Activated CD4-positive, alpha-beta T cell treated with anti-CD3 and anti-CD28 coated beads for 36 hours (primary cell): ENCODE measurements around the gene FRMD3. TPM values are rescaled to one million over a fixed set of nuclear protein-coding genes. Genes with fewer than 3 reads are reported as not detected.

Experiments used
- ATAC-seq: fragments of 200-7000 bp; cut with Tn5 transposase; one replicate; pipeline ENCODE4 v1.10.0; 2021; ENCODE audit warnings: mild to moderate bottlenecking, moderate library complexity
- CTCF ChIA-PET: fragments of 350-600 bp; sonication (Branson Sonifier 250); formaldehyde crosslinking; loops from one replicate; lab custom pipeline; 2021; ENCODE audit warnings: antibody characterized with exemption; lab: Charles Lee
- POLR2A ChIA-PET: fragments of 350-600 bp; sonication (Branson Sonifier 250); formaldehyde crosslinking; loops from one replicate; lab custom pipeline; 2021; ENCODE audit warnings: antibody characterized with exemption, inconsistent platforms; lab: Charles Lee
- DNase-seq: peaks from one replicate; pipeline ENCODE4 v3.0.0-alpha.2; 2020
- H3K27ac Mint-ChIP-seq: one replicate; pipeline ENCODE4 v1.8.0; 2021; ENCODE audit warnings: mixed read lengths
- H3K27me3 Mint-ChIP-seq: one replicate; pipeline ENCODE4 v1.8.0; 2021; ENCODE audit warnings: mixed read lengths
- H3K36me3 Mint-ChIP-seq: one replicate; pipeline ENCODE4 v1.8.0; 2021; ENCODE audit warnings: low read depth, mixed read lengths
- H3K4me1 Mint-ChIP-seq: one replicate; pipeline ENCODE4 v1.8.0; 2021; ENCODE audit warnings: mixed read lengths
- H3K4me3 Mint-ChIP-seq: one replicate; pipeline ENCODE4 v1.8.0; 2021; ENCODE audit warnings: mild to moderate bottlenecking, moderate library complexity, mixed read lengths
- H3K9me3 Mint-ChIP-seq: one replicate; pipeline ENCODE4 v1.8.0; 2021; ENCODE audit warnings: low read depth, mixed read lengths
- intact Hi-C, 2 experiments: fragments of 100-400 bp; cut with DNase I in 1 of 2; cut with micrococcal nuclease in 1 of 2; formaldehyde crosslinking; loops; one replicate each; pipeline versions ENCODE4 v1.14.2 to v1.15.1; 2022 to 2024; cut with DNase I, micrococcal nuclease
- total RNA-seq, 2 experiments: library from RNA; stranded (reverse); gene quantifications; one replicate each; pipeline ENCODE4 v1.2.3, GENCODE V29; 2021

FRMD3 gene
- total RNA-seq, 2 experiments from 2014 or later = 0.35 to 0.46 TPM

DNA sequence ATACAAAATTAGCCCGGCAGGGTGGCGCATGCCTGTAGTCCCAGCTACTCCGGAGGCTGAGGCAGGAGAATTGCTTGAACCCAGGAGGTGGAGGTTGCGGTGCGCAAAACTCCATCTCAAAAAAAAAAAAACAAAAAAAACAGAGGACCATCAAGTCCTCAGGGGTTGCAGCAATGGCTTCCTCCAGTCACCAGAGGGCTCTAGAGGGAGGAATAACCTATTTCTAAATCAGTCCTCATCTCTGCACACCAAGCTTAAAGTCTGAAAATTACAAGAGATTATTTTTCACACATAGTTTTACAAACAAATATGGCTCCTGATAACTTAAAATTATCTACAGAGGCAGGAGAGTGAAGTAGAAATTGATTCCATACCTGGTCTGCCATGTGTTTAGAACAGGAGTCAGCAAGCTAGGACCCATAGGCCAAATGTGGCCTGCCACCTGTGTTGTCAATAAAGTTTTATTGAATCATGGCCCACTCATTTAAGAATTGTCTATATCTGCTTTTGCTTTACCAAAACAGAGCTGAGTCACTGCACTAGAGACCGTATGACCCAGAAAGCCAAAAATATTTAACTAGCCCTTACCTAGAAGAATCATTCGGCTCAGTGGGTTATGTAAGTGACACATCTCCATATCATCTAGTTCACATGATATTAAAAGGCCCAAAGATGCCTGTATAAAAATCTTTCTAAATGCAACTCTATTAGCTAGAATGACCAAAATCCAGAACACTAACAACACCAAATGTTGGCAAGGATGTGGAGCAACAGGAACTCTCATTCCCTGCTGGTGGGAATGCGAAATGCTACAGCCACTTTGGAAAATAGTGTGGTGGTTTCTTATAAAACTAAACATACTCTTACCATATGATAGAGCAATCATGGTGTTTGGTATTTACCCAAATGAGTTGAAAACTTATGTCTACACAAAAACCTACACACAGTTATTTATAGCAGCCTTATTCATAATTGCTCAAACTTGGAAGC, 207.7 kb downstream of the FRMD3 start:
- CTCF ChIA-PET = interaction anchor here (0.6 to 1.2 kb wide), 3 partner anchors 25 to 958 kb away, joined by 3 to 5 read pairs (median 3); no protein-coding TSS in a partner anchor
- H3K27me3 Mint-ChIP-seq = no peaks in the 10 kb centered on the region
- peaks cover 2% of the 10 kb centered on the region for H3K4me1 Mint-ChIP-seq
- no peak for ATAC-seq
- peak; percentile 14 for DNase-seq
- POLR2A ChIA-PET = no interaction called here
- intact Hi-C loops = loop anchor here (5.0 to 10.0 kb wide), 2 partner anchors 582 to 934 kb away; no protein-coding TSS in a partner anchor
- H3K36me3 Mint-ChIP-seq = peaks cover 3% of the 10 kb centered on the region
- H3K9me3 Mint-ChIP-seq = no peaks in the 10 kb centered on the region
- H3K4me3 Mint-ChIP-seq = no peak overlapping the region
- no peak overlapping the region for H3K27ac Mint-ChIP-seq

DNA sequence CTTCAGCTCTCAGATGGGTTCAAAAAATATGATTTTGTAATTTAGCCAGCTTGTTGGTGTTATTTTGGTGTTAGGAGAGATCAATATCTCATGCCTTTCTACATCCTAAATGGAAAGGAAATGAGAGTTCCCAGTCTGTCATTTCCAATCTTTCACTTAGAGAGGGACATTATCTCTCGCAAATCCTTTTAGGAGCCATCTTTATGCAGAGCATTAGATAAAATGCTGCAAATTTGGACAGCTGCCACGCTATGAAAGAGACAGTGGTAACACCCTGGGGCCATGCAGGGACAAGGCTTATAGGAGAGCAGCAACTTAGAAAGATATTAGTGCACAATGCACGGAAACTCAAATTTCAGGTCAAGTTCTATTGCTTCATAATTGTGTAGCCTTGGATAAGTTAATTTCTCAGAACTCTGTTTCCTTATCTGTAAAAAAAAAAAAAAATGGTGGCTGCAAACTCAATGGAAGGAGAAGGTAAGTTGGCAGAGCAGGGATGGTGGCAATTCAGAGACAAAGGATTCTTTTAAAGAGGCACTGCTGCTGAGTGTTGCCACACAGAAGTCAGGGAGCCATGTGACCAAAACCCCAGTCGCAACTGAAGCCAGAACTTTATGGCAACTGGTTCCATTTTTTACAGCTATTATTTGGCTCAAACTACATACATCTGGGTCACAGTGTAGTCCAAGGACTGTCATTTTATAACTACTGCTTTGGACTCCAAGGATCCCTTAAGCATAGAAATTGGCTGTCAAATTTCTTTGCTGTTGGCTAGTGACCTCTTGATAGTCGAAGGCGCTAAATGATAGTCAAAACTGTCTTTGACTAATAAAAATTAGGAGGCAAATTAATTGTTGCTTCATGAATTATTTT, 210.2 kb downstream of the FRMD3 start:
- Mint-ChIP-seq H3K27me3 (no peaks in the 10 kb centered on the region), H3K4me3 (no peak overlapping the region), H3K27ac (no peak overlapping the region), H3K9me3 (no peaks in the 10 kb centered on the region), H3K36me3 (no peaks in the 10 kb centered on the region), H3K4me1 (no peaks in the 10 kb centered on the region)
- POLR2A ChIA-PET = no interaction called here
- DNase-seq = no peak
- intact Hi-C loops = no loop called here
- CTCF ChIA-PET = interaction anchor here (0.5 kb wide), 2 partner anchors 269 to 323 kb away, joined by 4 read pairs; no protein-coding TSS in a partner anchor
- ATAC-seq = no peak

DNA sequence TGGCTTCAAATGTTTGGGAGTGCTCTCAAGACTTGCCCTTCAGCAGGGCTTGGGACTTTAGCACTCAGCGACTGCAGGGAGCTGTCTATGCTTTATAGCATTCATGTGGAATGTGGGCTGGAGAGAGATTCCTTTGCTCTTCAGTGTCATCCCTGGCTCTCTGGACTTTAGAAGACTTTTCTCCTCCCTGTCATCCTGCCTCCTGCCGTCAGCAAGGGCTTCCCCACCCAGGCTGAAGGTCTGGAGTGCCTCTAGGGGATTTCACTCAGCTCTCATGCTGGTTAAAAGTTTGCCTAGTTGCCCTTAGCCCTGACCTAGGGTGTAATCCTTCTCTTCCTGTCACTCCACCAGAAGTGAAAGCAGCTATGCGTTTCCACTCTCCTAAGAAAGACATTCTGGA, 210.9 kb downstream of the FRMD3 start:
- ChIA-PET CTCF (interaction anchor here (0.5 kb wide), 2 partner anchors 270 to 324 kb away, joined by 4 read pairs; no protein-coding TSS in a partner anchor), POLR2A (no interaction called here)
- no peaks in the 10 kb centered on the region for H3K27me3 Mint-ChIP-seq
- H3K36me3 Mint-ChIP-seq = no peaks in the 10 kb centered on the region
- no peak overlapping the region for H3K4me3 Mint-ChIP-seq
- H3K27ac Mint-ChIP-seq = no peak overlapping the region
- no peak for DNase-seq
- no peaks in the 10 kb centered on the region for H3K4me1 Mint-ChIP-seq
- intact Hi-C loops = no loop called here
- H3K9me3 Mint-ChIP-seq = no peaks in the 10 kb centered on the region
- ATAC-seq = no peak

DNA sequence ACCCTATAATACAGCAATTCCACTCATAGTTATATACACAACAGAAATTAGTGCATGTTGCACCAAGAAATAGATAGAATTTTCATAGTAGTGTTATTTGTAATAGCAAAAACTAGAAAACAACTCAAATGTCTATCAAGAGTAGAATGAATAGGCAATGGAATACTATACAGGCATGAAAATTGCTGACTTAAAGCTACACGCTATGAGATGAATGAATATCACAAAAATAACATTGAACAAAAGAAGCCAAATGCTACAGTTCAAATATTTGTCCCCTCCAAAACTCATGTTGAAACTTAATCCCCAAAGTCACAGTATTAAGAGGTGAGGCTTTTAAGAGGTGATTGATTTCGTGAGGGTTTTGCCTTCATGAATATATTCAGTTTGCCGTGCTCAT, 215.1 kb downstream of the FRMD3 start:
- ChIA-PET POLR2A (no interaction called here), CTCF (interaction anchor here (1.3 kb wide), 1 partner anchor 11 kb away, joined by 5 read pairs; no protein-coding TSS in a partner anchor)
- H3K4me1 Mint-ChIP-seq = no peaks in the 10 kb centered on the region
- intact Hi-C loops = no loop called here
- no peaks in the 10 kb centered on the region for H3K36me3 Mint-ChIP-seq
- ATAC-seq = no peak
- peaks cover 3% of the 10 kb centered on the region for H3K9me3 Mint-ChIP-seq
- DNase-seq = no peak
- H3K4me3 Mint-ChIP-seq = no peak overlapping the region
- no peaks in the 10 kb centered on the region for H3K27me3 Mint-ChIP-seq
- H3K27ac Mint-ChIP-seq = no peak overlapping the region

DNA sequence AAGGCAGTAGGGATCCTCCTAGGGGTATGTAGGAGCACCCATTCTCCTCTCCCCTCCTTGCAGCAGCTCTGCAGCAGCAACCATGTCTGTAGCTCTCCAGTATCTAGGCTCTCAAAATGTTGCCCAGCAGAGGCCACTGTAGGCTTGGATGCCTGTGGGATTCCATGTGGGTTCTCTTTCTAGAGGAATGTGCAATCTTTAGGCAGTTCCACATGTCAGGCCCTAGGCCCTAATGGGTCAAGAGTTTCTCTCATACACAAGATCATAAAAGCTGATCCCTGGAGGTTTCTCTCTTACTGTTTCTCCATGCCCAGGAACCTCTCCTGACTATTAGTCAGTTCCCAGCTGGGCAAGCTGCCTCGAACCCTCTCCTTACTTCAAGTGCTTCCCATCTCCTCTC, 215.8 kb downstream of the FRMD3 start:
- ChIA-PET CTCF (interaction anchor here (0.8 to 1.3 kb wide), 2 partner anchors 12 to 326 kb away, joined by 3 to 5 read pairs; no protein-coding TSS in a partner anchor), POLR2A (no interaction called here)
- DNase-seq (no peak), ATAC-seq (no peak)
- no peaks in the 10 kb centered on the region for H3K4me1 Mint-ChIP-seq
- no peaks in the 10 kb centered on the region for H3K36me3 Mint-ChIP-seq
- no peaks in the 10 kb centered on the region for H3K27me3 Mint-ChIP-seq
- H3K4me3 Mint-ChIP-seq = no peak overlapping the region
- intact Hi-C loops = no loop called here
- H3K27ac Mint-ChIP-seq = no peak overlapping the region
- peaks cover 3% of the 10 kb centered on the region for H3K9me3 Mint-ChIP-seq

DNA sequence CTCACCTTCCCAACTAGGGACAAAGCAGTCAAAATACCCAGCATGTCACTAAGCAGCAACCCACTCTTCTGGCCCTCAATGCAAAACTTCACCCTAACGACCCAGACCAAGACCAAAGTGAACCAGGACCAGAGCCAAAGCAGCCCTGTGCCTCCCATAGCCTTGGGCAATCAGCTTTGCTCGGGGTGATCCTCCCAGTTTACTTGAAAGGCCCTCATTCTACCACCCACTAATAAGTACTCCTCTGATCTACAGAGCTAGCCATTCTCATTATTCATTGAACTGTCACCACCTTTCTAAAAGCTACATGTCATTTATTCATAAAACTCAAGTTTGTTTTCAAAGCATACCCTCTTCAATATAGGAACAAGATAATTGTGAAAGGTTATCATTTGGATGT, 221.0 kb downstream of the FRMD3 start:
- POLR2A ChIA-PET = no interaction called here
- H3K4me3 Mint-ChIP-seq = no peak overlapping the region
- peaks cover 3% of the 10 kb centered on the region for H3K9me3 Mint-ChIP-seq
- no peaks in the 10 kb centered on the region for H3K4me1 Mint-ChIP-seq
- DNase-seq = no peak
- CTCF ChIA-PET = interaction anchor here (0.6 kb wide), 1 partner anchor 19 kb away, joined by 3 read pairs; no protein-coding TSS in a partner anchor
- no peak for ATAC-seq
- no peaks in the 10 kb centered on the region for H3K27me3 Mint-ChIP-seq
- no peak overlapping the region for H3K27ac Mint-ChIP-seq
- H3K36me3 Mint-ChIP-seq = no peaks in the 10 kb centered on the region
- intact Hi-C loops = no loop called here

DNA sequence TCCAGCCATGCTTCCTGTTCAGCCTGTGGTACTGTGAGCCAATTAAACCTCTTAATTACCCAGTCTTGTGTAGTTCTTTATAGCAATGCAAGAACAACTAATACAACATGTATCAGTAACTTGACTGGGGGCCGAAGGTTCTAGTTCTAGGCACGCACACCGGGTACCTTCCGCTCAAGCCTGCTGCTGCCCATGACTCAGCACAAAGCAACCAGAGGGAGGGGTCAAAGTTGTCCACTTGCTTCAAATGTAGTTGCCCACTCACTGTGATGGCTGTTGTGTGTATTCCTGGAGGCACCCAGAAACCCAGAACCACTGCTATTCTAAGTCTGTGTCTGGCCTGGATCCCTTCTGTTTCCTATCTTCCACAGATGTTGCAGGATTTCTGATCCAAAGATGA, 222.6 kb downstream of the FRMD3 start:
- H3K36me3 Mint-ChIP-seq = no peaks in the 10 kb centered on the region
- ChIA-PET POLR2A (no interaction called here), CTCF (no interaction called here)
- H3K27me3 Mint-ChIP-seq = no peaks in the 10 kb centered on the region
- peaks cover 3% of the 10 kb centered on the region for H3K9me3 Mint-ChIP-seq
- H3K4me1 Mint-ChIP-seq = no peaks in the 10 kb centered on the region
- intact Hi-C loops = loop anchor here in 1 of 2 experiments (2.0 kb wide), 1 partner anchor 75 kb away; no protein-coding TSS in a partner anchor
- no peak overlapping the region for H3K4me3 Mint-ChIP-seq
- DNase-seq (no peak), ATAC-seq (no peak)
- no peak overlapping the region for H3K27ac Mint-ChIP-seq

DNA sequence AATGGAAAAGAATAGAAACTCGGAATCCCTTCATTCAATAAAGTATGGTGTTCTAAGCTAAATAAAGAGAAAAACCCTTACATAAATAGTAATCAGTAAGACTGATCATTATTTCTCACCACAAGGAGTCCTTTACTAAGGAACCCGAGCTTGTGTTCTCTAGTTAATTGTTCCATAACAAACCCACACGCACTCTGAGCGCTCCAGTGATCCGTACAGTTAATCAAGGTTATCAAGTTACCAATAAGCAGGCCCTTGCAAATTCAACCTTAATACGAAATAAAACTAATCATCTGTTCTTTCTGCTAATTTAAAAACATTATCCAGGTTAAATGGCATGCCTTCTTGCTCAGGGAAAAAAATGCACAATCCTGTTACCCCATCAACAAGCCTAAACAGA, 224.4 kb downstream of the FRMD3 start:
- no peak for ATAC-seq
- Mint-ChIP-seq H3K27ac (no peak overlapping the region), H3K4me1 (no peaks in the 10 kb centered on the region), H3K4me3 (no peak overlapping the region), H3K9me3 (no peaks in the 10 kb centered on the region), H3K36me3 (no peaks in the 10 kb centered on the region), H3K27me3 (no peaks in the 10 kb centered on the region)
- intact Hi-C loops = loop anchor here in 1 of 2 experiments (2.0 kb wide), 1 partner anchor 77 kb away; no protein-coding TSS in a partner anchor
- CTCF ChIA-PET = interaction anchor here (1.5 kb wide), 1 partner anchor 21 kb away, joined by 5 read pairs; no protein-coding TSS in a partner anchor
- POLR2A ChIA-PET = no interaction called here
- no peak for DNase-seq

DNA sequence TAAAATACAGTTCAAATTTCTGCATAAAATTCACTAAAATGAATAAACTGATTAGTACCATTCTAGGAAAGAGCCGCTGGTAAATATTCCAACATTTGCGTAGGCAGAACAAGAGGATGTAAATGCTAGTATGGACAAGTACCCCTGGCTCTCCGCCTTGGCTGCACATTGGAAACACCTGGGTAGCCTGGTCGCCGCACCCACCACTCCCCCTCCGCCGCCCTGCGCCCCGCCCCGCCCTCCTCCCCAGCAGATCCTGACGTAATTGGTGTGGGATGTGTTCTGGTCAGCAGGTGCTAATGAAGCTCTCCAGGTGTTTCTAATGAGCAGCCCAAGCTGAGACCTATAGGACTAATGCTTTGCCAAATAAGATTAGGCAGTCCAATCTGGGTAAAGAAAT, 225.7 kb downstream of the FRMD3 start:
- intact Hi-C loops = no loop called here
- Mint-ChIP-seq H3K27me3 (no peaks in the 10 kb centered on the region), H3K27ac (no peak overlapping the region), H3K36me3 (no peaks in the 10 kb centered on the region), H3K4me1 (no peaks in the 10 kb centered on the region), H3K4me3 (no peak overlapping the region), H3K9me3 (no peaks in the 10 kb centered on the region)
- ATAC-seq = no peak
- POLR2A ChIA-PET = no interaction called here
- CTCF ChIA-PET = interaction anchor here (1.5 kb wide), 1 partner anchor 22 kb away, joined by 5 read pairs; no protein-coding TSS in a partner anchor
- DNase-seq = no peak

DNA sequence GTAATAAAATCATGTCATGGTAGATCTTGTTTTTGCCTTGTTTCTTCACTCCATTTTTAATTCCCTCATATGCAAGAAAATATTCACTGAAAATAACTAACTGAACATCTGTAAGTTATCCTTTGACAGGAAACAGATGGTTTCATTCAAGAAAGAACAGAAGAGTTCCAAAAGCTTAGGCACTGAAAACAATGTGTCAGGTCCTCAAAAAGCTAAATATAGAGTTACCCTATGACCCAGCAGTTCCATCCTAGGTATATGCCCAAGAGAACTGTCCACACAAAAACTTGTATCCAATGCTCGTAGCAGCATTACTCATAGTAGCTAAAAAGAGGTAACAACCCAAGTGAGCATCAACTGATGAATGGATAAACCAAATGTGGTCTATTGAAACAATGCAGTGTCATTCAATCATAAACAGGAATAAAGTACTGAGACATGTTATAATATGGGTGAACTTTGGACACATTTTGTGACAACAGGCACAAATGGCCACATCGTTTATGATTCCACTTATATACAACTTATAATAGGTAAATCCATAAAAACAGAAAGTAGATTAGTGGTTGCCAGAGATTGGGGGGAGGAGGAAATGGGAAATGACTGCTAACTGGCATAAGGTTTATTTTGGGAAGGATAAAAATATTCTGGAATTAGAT, 231.0 kb downstream of the FRMD3 start:
- no peak overlapping the region for H3K4me3 Mint-ChIP-seq
- POLR2A ChIA-PET = no interaction called here
- H3K4me1 Mint-ChIP-seq = no peaks in the 10 kb centered on the region
- H3K36me3 Mint-ChIP-seq = no peaks in the 10 kb centered on the region
- no peaks in the 10 kb centered on the region for H3K9me3 Mint-ChIP-seq
- ATAC-seq = no peak
- intact Hi-C loops = no loop called here
- H3K27ac Mint-ChIP-seq = no peak overlapping the region
- no peaks in the 10 kb centered on the region for H3K27me3 Mint-ChIP-seq
- DNase-seq = no peak
- CTCF ChIA-PET = no interaction called here
